NOMO-1 treated with DMSO at 0.1 percent for 48 hours (cell line): ENCODE measurements around the gene EPB41L4A.

Source experiments
- DNase-seq: peaks from one replicate; lab custom pipeline; 2025; ENCODE audit not compliant: unreplicated experiment; lab: John Stamatoyannopoulos, UW

Gene EPB41L4A

GRCh38 chr5:112121258-112121657 is 297.8 kb downstream of the EPB41L4A start:
- DNase-seq = no peak

GRCh38 chr5:112119969-112120368 is 299.1 kb downstream of the EPB41L4A start:
- DNase-seq = peak; percentile 55

GRCh38 chr5:112119508-112119907 is 299.6 kb downstream of the EPB41L4A start:
- DNase-seq = peak; percentile 90

GRCh38 chr5:112117551-112117950 is 301.5 kb downstream of the EPB41L4A start:
- peak; percentile 82 for DNase-seq

- peak; percentile 36 for DNase-seq
Measured at GRCh38 chr5:112116371-112116770, 302.7 kb downstream of the EPB41L4A start.

- no peak for DNase-seq
Measured at GRCh38 chr5:112113565-112113964, 305.5 kb downstream of the EPB41L4A start.
